IPS-NIHi11 (cell line): ENCODE measurements around the gene OOSP3.
"Not testable (repeated sequence)": the region's sequence is repeated elsewhere in the genome, so short reads cannot be mapped to it uniquely, and the experiment has no call there.

Experiments used
- DNase-seq: peaks from one replicate; pipeline ENCODE4 v3.0.0; 2012; ENCODE audit warnings: mixed read lengths, low spot score

OOSP3 gene

GRCh38 chr11:59878575-59878974 is at the start of gene OOSP3:
Gene OOSP3 (plus strand): TSS chr11:59878782. CDS start chr11:59878809, 27 bp downstream.
- DNase-seq = no peak

GRCh38 chr11:59829358-59829757 is 49.2 kb upstream of the OOSP3 start:
- DNase-seq = no peak

GRCh38 chr11:59833602-59834001 is 45.0 kb upstream of the OOSP3 start:
- no peak for DNase-seq

- DNase-seq = no peak
Observed at GRCh38 chr11:59839615-59840014, 39.0 kb upstream of the OOSP3 start.

GRCh38 chr11:59841514-59841913 is 37.1 kb upstream of the OOSP3 start:
- DNase-seq = no peak

GRCh38 chr11:59842316-59842715 is 36.3 kb upstream of the OOSP3 start:
- DNase-seq = no peak

- no peak for DNase-seq
Observed at GRCh38 chr11:59845399-59845798, 33.2 kb upstream of the OOSP3 start, which contains the start of gene CBLIF. Gene CBLIF (minus strand): TSS chr11:59845499. CDS start chr11:59845453, 46 bp downstream.

- DNase-seq = no peak
Observed at GRCh38 chr11:59846556-59846955, 32.0 kb upstream of the OOSP3 start.

GRCh38 chr11:59847626-59848025 is 31.0 kb upstream of the OOSP3 start:
- DNase-seq = no peak

GRCh38 chr11:59848439-59848838 is 30.1 kb upstream of the OOSP3 start:
- DNase-seq = not testable (repeated sequence)

GRCh38 chr11:59849129-59849528 is 29.5 kb upstream of the OOSP3 start:
- DNase-seq = no peak

- DNase-seq = not testable (repeated sequence)
Observed at GRCh38 chr11:59849551-59849950, 29.0 kb upstream of the OOSP3 start.

GRCh38 chr11:59851416-59851815 is 27.2 kb upstream of the OOSP3 start:
- DNase-seq = not testable (repeated sequence)

- DNase-seq = no peak
Observed at GRCh38 chr11:59854871-59855270, 23.7 kb upstream of the OOSP3 start.

- no peak for DNase-seq
Observed at GRCh38 chr11:59857439-59858434, 20.8 kb upstream of the OOSP3 start.

GRCh38 chr11:59859673-59860072 is 18.9 kb upstream of the OOSP3 start:
- DNase-seq = no peak

GRCh38 chr11:59862252-59862651 is 16.3 kb upstream of the OOSP3 start:
- no peak for DNase-seq

GRCh38 chr11:59865031-59865430 is 13.6 kb upstream of the OOSP3 start:
- DNase-seq = no peak

- no peak for DNase-seq
Observed at GRCh38 chr11:59866397-59866796, 12.2 kb upstream of the OOSP3 start, which contains the start of gene TCN1. Gene TCN1 (minus strand): TSS chr11:59866487. CDS start chr11:59866470, 17 bp downstream.

GRCh38 chr11:59866836-59867235 is 11.7 kb upstream of the OOSP3 start:
- DNase-seq = no peak

- DNase-seq = no peak
Observed at GRCh38 chr11:59867946-59868345, 10.6 kb upstream of the OOSP3 start.

GRCh38 chr11:59872076-59872475 is 6.5 kb upstream of the OOSP3 start:
- DNase-seq = no peak

- DNase-seq = no peak
Observed at GRCh38 chr11:59875856-59876519, 2.6 kb upstream of the OOSP3 start.
